HG02943 (cell line): ENCODE results near the gene NAALADL2.
"Not testable (repeated sequence)": the region's sequence is repeated elsewhere in the genome, so short reads cannot be mapped to it uniquely, and the experiment has no call there.

Experiments
- ATAC-seq: cut with Tn5 transposase; IDR thresholded peaks from one replicate; pipeline ENCODE4 v1.9.1; 2021; ENCODE audit warnings: mild to moderate bottlenecking, low read depth, moderate library complexity; ENCODE audit not compliant: unreplicated experiment

NAALADL2 gene

GRCh38 chr3:175453361-175453760, 594.2 kb downstream of the NAALADL2 start:
- no peak for ATAC-seq

- ATAC-seq: no peak
Measured at GRCh38 chr3:175456466-175456865, 597.3 kb downstream of the NAALADL2 start.

GRCh38 chr3:175457301-175457700, 598.2 kb downstream of the NAALADL2 start:
- ATAC-seq: no peak

GRCh38 chr3:175460849-175461399, 601.8 kb downstream of the NAALADL2 start:
- ATAC-seq: not testable (repeated sequence)

GRCh38 chr3:175464362-175464761, 605.2 kb downstream of the NAALADL2 start:
- ATAC-seq: no peak

- no peak for ATAC-seq
Measured at GRCh38 chr3:175469124-175469523, 610.0 kb downstream of the NAALADL2 start.

- ATAC-seq: no peak
Measured at GRCh38 chr3:175475765-175476164, 616.6 kb downstream of the NAALADL2 start.

- ATAC-seq: no peak
Measured at GRCh38 chr3:175476489-175476888, 617.4 kb downstream of the NAALADL2 start.

- ATAC-seq: peak; percentile 87
Measured at GRCh38 chr3:175477651-175478224, 618.6 kb downstream of the NAALADL2 start.

- ATAC-seq: no peak
Measured at GRCh38 chr3:175478301-175478700, 619.2 kb downstream of the NAALADL2 start.

- ATAC-seq: no peak
Measured at GRCh38 chr3:175479175-175479574, 620.0 kb downstream of the NAALADL2 start.

- ATAC-seq: no peak
Measured at GRCh38 chr3:175479800-175480199, 620.7 kb downstream of the NAALADL2 start.

GRCh38 chr3:175484666-175485065, 625.5 kb downstream of the NAALADL2 start:
- ATAC-seq: no peak

GRCh38 chr3:175485436-175485835, 626.3 kb downstream of the NAALADL2 start:
- no peak for ATAC-seq

GRCh38 chr3:175486255-175486654, 627.1 kb downstream of the NAALADL2 start:
- no peak for ATAC-seq

GRCh38 chr3:175489406-175489805, 630.3 kb downstream of the NAALADL2 start:
- ATAC-seq: no peak

- no peak for ATAC-seq
Measured at GRCh38 chr3:175493301-175493700, 634.2 kb downstream of the NAALADL2 start.

GRCh38 chr3:175495331-175495730, 636.2 kb downstream of the NAALADL2 start:
- peak; percentile 87 for ATAC-seq

GRCh38 chr3:175502155-175502554, 643.0 kb downstream of the NAALADL2 start:
- no peak for ATAC-seq

- ATAC-seq: no peak
Measured at GRCh38 chr3:175511219-175511785, 652.2 kb downstream of the NAALADL2 start.

GRCh38 chr3:175512700-175513099, 653.6 kb downstream of the NAALADL2 start:
- no peak for ATAC-seq

- peak; percentile 91 for ATAC-seq
Measured at GRCh38 chr3:175518459-175518858, 659.3 kb downstream of the NAALADL2 start.
